GM21737 (cell line): ENCODE measurements around the gene ZCWPW1.
"Not testable (repeated sequence)": the region's sequence is repeated elsewhere in the genome, so short reads cannot be mapped to it uniquely, and the experiment has no call there.

Experiments
- ATAC-seq: cut with Tn5 transposase; IDR thresholded peaks from one replicate; pipeline ENCODE4 v1.9.1; 2021; ENCODE audit warnings: mild to moderate bottlenecking, moderate library complexity; ENCODE audit not compliant: unreplicated experiment

The ZCWPW1 gene

GRCh38 chr7:100356416-100357068 lies 72.0 kb downstream of the ZCWPW1 start:
- ATAC-seq: no peak

GRCh38 chr7:100353685-100354330 lies 74.7 kb downstream of the ZCWPW1 start:
- ATAC-seq: no peak

GRCh38 chr7:100352984-100353684 lies 75.4 kb downstream of the ZCWPW1 start:
- ATAC-seq: no peak

GRCh38 chr7:100352230-100352781 lies 76.2 kb downstream of the ZCWPW1 start:
- ATAC-seq: not testable (repeated sequence)

GRCh38 chr7:100351657-100352058 lies 76.8 kb downstream of the ZCWPW1 start:
- no peak for ATAC-seq
